HG03097 (cell line): ENCODE measurements around the gene PDE1C.

Experiments
- ATAC-seq: cut with Tn5 transposase; IDR thresholded peaks from one replicate; pipeline ENCODE4 v1.9.1; 2021; ENCODE audit not compliant: unreplicated experiment, low FRiP score

The PDE1C gene

DNA sequence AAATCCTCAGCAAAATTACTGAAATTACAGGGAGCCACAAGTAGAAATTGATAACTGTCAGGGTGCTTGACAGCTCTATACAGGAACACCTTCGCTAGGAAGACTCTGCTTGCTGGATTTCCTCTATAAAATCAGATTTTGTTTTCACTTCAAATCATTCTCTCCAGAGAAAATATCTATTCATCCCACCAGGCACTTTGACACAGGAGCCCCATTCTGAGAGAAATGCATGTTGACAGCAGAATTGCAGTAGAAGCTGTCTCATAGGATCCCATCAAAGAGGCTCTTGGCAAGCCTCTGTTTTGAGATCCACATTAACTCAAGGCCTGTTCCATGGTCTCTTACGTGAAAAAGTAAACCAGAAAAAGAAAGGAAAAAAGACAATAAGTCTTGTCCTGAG is 116.8 kb downstream of the PDE1C start:
- no peak for ATAC-seq

DNA sequence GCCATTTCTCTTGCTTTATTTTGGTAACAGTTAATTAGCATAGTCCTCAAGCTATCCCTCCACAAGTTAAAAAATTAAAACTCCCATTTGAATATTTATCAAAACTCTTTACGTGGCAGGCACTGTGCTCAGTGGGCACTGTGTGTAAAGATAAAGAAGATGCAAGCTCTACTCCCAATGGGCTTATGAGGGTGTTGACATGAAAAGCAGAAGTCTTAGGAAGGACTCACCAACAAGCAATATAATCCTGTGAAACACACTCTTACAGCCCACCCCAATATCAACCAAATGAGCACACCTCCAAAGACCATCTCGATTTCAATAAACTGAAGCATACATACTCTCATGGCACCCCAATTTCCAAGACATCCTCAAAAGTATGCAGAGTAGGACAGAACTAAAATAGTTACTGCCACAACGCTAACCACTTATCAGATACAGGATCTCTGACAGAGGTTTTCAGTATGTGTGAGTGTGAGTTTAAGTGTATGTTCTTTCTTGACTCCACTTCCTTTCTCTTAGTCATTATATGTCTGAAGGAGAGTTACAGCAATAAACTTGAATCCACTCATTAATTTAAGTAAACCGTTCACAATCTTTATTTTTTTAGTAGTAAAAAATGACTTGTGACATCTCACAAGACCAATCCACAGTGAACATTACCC is 120.0 kb downstream of the PDE1C start:
- ATAC-seq, result no peak

DNA sequence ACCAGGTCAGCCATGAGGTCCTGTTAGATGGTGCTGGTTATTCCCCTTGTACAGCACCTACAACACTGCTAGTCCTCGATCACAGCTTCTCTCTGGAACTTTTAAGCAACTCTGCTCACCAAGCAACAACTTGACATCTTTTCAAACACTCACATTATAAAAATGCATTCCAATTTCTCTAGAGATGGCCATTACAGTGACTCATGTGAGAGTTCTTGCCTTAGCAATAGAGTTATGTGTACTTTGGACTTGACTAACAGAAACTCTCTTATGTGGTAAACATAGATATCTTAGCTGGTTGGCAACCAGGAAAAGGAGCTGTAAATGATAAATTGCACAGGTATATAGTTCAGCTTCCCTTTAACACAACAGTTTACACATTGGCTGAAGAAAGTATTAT is 122.2 kb downstream of the PDE1C start:
- no peak for ATAC-seq

DNA sequence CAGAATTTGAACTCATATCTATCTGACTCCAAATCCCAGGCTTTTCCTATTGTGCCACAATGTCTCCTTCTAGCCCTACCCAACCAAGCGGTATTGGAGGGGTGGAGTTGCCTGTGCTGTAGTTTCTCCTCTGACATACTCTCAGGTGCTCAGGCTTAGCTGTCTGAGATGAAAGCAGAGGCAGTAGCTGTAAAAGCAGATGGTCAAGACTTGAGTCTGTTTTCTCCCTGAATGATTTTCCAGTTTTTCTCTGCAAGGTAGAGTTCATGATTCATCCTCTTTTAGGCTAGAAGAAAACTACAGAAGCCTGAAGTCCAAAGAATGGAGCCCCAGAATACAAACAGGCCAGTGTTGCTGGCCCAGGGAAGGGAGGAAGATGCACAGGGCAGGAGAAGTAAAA is 130.0 kb downstream of the PDE1C start:
- no peak for ATAC-seq

DNA sequence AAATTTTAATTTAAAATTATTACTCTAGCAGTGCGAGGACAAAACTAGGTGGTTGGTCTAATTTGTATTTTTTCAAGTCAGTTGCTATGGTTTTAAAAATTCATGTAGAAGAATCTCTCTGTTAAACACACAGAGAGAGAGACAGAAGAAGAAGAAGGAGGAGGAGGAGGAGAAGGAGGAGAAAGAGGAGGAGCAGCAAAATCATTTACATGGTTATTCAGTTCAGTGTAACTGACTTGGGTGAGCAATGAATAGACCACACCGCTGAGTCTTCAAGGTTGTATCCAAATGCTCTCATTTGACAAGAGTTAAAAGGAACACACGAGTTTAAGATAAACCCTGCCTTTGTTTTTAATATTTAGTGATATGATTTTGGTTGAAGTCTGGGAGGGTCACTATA is 131.1 kb downstream of the PDE1C start:
- ATAC-seq, result no peak

DNA sequence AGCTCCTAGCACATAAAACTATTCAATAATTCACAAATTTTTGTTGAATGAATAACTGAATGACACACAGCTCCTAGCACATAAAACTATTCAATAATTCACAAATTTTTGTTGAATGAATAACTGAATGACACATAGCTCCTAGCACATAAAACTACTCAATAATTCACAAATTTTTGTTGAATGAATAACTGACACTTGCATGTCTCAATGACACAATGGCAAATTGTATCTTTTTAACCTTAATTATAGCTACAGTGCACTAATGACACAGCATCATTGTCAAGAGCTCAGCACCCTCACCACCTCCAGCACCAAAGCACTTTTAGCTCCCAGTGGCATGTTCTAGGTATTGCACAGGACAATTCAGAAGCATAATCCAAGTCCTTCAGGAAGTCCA is 131.6 kb downstream of the PDE1C start:
- no peak for ATAC-seq

DNA sequence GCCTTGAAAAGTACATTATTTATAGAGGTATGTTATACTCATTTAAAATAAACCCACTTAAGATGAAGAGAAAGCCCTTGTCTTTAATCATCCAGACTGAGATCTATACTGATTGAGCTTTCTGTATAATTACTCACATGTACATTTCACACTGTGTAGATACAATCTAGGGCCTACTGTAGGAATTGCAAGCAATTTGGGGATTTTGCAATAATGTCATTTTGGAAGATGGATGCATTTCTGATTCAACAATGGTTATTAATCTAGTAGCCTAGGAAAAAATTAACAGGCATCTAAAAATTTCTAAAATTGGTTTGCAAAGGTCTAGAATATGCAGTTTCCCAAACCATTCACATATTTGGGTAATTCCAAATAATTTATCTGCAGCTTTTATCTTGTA is 132.2 kb downstream of the PDE1C start:
- ATAC-seq, result no peak

DNA sequence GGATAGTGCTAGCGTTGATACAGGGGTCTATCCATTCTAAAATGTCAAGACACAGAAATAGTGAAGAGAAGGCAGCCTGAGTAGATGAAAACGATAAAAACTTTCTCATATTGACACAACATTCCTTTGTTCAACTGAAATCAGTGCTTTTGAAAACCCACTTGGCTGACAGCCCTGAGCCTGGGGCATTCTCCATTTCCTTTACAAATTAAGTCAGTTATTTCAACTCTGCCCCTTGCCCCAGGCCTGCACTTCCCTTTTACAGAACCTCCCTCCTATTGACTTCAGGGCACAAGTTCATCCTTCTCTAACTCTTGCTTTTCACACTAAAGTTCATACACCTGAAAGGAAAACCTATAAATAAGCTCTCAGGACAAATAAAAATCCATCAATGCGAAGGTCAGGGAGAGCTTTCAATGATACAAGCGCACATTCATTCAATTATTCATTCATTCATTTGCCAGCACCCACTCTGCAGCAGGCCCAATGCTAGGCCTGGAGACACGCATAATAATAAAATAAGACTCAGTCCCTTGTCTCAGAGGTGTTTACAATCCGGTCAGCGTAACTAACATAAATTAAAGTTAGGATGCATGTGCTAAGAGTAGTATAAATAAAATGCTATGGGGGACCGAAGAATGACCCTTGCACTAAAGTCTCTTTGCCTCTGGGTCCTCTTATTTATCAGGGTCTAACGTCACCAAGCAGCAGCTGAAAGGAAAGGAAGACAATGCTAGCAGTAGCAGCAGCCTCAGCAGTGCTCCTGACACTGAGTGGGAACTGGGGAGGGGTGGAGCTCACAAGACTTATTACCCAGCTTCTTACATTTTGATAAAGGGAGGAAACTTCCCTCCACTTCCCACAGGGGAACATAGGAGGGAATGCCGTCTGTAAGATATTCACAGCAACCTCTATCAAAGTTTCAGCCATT is 134.8 kb downstream of the PDE1C start:
- ATAC-seq, result no peak

DNA sequence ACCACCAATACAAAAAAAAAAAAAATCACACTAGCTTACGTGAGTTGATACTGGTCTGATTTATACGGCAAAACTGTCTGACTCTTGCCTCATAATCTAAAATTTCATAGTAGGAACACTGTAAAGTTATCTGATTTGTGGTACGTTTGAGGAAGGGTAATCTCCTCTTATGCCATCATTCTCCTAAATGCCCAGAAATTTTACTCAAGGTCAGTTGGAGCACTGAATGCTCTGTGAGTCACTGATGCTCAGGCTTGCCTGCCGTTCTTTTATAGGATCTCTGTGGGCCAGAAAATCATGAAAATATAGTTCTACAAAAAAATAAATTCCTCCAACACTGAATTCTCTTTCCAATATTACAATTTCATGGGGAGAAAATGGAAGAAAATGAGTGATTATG is 135.7 kb downstream of the PDE1C start:
- ATAC-seq, result no peak

DNA sequence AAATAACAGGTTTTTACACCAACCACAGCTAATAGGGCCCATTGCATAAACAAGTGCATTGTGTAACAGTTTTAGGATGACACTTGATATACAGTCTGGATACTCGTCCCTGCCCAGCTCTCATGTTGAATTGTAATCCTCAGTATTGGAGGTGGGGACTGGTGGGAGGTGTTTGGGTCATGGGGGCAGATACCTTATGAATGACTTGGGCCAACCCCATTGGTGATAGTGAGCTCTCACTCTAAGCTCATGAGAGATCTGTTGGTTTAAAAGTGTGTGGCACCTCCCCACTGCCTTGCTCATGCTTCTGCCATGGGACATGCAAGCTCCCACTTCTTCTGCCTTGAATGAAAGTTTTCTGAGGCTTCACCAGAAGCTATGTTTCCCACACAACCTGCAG is 136.7 kb downstream of the PDE1C start:
- no peak for ATAC-seq

DNA sequence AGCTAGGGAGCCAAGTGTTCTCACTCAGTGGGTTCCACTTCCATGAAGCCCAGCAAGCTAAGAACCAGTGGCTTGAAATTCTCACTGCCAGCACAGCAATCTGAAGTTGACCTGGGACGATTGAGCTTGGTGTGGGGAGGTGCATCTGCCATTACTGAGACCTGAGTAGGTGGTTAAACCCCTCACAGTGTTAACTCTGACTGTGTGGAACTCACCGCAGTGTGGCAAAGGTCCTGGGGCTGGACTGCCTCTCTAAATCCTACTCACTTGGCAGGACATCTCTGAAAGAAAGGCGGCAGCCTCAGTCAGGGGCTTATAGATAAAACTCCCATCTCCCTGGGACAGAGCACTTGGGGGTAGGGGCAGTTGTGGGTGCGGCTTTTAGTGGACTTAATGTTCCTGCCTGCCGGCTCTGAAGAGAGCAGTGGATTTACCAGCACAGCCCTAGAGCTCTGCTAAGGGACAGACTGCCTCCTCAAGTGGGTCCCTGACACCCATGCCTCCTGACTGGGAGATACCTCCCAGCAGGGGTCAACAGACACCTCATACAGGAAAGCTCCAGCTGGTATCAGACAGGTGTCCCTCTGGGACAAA is 143.1 kb downstream of the PDE1C start:
- no peak for ATAC-seq

DNA sequence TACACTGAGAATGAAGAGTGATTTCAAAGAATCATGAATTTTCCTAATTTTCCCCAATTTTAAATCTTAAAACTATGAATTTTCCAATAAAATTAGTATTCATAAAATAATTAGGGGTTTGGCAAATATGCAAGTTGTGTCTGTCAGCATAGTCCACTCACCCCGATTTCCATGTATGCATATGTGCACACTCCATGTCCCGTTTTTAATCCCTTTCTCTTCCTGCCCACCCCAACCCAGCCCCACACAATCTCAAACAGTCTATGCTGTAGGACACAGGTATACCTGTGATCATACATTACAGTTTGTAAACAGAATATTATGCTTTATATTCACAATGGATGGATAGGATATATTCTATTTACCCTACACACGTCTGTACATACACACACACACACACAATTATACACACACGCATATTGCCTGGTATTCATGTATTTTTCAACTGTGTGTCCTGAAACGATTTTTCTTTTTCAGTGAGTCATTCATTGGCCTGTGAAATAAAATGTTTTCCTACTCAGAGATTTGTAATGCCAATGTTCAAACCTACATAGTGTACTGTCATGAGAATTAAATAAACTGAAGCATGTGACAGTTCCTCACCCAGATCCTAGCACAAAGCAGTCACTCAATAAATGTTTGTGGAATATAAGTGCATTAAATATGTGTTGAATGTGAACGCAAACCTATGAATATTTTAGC is 144.3 kb downstream of the PDE1C start:
- no peak for ATAC-seq

DNA sequence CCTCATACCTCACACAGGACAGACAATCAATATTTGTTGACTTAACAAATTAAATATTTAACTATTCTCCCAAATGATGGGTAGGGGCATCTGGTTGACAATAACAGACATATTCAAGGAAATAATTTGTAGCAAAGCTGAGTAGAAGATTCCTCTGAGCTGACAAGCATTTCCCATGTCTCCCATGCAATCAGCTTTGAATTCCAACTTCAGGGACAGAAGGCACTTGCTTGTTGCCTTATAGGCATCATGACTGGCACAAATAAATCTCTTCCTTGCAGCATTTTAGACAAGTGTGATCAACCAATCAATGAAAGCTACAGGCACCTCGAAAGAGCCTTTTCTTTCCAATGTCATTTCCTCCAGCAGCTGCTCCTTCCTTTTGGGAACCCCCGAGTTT is 146.0 kb downstream of the PDE1C start:
- no peak for ATAC-seq

DNA sequence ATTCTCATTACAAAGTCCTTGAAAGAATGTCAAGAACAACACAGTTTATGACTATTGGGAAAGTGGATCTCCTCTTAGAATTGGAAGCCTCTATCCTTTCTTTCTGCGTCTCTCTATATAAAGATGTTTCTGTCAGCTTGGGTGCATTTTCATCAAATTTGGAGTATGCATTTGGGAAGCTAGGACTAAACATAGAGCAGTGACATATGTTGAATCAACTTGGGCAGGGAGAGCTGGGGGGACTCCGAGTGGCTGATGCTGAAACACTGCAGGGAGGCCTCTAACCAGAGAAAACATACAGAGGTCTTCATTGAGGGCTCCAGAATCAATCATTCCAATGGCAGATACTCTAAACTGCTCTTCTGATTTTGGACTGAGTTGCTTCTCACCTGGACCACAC is 147.4 kb downstream of the PDE1C start:
- no peak for ATAC-seq

DNA sequence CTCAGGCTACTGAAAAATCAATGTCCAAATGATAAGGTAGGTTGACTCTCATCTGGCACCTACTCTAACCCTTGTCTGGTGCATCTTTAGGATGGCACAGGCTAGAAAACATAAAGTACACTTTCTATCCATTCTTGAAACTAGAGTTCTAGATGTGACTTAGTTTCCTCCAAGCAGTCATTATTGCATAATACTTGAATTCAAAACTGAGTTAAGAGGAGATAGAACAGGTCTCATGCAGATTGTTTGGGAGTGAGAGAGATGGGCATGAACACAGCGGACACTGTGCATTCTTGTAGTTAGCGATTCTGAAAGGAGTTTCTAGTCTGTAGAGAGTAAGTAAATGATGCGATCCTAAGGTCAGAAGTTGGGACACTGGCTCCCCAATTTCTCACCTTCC is 149.2 kb downstream of the PDE1C start:
- no peak for ATAC-seq

DNA sequence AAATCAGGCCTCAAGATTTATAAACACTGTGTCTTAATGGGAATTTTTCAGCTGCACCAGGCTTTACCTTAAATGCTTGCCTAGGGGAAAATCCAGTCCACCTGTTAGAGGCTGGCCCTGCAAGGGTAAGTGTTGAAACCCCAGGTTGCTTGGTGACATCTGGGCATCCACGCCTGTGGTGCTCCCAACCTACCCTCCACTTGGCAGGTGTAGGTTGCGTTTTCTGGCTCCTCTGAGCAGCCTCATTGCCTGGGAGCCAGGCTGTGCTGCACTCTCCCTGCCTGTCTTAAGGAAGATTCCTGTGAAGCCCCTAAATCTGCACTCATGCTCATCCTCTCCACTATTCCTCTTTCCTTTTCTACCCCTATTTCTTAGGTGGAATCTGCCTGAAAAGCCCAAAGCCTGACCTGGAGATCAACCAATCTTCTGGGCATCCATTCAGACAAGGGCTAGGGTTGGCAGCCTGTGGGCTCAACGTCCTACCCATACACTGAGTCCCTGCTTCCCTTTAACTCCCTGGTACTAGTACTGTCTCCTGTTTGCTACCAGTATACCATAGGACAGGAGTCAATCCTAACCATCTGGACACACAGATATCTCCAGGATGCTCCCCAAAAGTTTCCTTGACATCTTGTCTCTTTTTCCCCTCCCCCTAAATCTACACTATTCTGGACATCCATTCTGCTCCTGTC is 150.4 kb downstream of the PDE1C start:
- ATAC-seq, result no peak

DNA sequence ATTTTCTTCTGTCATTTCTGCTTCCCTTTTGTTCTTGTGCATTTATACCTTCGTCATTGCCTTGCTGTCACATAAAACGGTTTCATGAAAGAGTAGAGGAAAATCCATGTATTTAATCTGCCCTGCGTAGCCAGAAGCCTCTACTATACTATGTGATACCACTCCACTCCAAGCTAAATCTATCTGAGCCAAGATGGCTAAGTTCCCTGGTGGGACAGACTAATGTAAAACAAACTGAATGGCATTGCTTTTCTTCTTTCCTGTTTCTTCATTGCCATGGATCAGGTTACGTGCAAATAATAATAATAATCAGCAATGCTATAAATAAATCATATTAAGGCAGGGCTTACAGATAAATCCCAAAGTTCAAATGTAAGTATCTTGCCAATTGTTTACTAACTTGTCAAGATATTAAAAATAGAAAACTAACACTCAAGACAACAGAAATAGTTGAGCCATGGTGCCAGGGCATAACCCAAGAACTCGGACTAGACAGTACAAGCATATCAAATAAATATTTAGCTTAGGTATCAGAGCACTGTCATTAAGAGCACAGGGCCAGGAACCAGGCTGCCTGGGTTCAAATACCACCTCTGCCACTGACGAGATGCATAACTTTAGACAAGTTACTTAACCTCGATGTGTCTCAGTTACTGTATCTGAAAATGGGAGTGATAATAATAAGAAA is 151.4 kb downstream of the PDE1C start:
- no peak for ATAC-seq

DNA sequence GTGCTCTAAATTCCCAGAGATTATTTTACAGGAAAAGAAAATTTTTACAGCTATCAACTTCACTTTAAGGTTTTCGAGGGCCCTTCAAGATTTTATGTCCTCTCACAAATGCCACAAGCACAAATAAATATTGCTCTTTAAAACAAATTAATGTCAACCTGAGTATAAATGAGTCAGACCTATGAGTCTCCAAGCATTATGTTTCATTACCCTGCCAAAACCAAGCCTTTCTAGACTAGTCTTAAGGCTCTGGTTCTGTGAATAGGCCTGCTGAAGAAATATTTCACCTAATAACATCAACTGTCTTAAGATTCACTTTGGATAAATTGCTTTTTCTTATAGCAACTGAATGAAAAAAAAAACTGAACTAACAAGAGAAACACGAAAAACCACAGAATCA is 153.0 kb downstream of the PDE1C start:
- no peak for ATAC-seq

DNA sequence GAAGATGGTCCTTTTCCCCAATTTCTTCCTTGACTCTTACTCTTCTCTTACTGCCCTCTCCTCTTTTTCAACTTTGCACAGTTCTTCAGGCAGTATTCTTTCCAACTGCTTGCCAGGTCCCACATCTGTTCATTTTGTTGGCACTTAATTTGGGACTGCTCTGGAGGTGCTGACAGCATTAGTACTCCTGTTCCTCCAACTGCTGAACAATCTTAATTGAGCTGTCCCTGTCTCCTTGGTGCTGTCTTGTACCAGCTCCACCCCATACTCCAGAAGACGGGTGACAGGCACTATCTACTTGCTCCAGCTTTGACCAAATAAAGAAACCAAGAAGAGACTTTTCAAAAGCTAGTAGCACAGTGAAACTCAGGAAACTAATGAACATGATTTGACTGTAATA is 160.0 kb downstream of the PDE1C start:
- no peak for ATAC-seq
